T-helper 2 cell treated with Interferon-gamma antibody and Interleukin-4, amounts not matched to agents 100 ng/mL and 5 ng/mL, for 36 hours (primary cell): ENCODE data around the gene CRYL1. TPM values are rescaled to one million over a fixed set of nuclear protein-coding genes. Genes with fewer than 3 reads are reported as not detected.

Experiments used
- intact Hi-C: fragments of 100-400 bp; cut with micrococcal nuclease; formaldehyde crosslinking; loops from one replicate; pipeline ENCODE4 v1.15.1; 2023
- total RNA-seq: library from RNA; stranded (reverse); gene quantifications from 2 replicates; pipeline ENCODE4 v1.2.3, GENCODE V29; 2022

CRYL1 gene
- total RNA-seq, 1 donor from 2014 or later: 11.8 TPM

- intact Hi-C loops: loop anchor here (10.0 kb wide), 1 partner anchor 978 kb away; no protein-coding TSS in a partner anchor
These were observed 28.5 kb downstream of the CRYL1 start for GRCh38 chr13:20497006-20497775.

GRCh38 chr13:20495087-20496023, 30.3 kb downstream of the CRYL1 start:
- intact Hi-C loops: loop anchor here (1.0 to 10.0 kb wide), 5 partner anchors 217 to 979 kb away; no protein-coding TSS in a partner anchor

GRCh38 chr13:20494656-20495055, 31.0 kb downstream of the CRYL1 start:
- intact Hi-C loops: loop anchor here (1.0 to 10.0 kb wide), 5 partner anchors 218 to 980 kb away; no protein-coding TSS in a partner anchor

GRCh38 chr13:20492641-20493040, 33.0 kb downstream of the CRYL1 start:
- intact Hi-C loops: loop anchor here (10.0 kb wide), 1 partner anchor 982 kb away; no protein-coding TSS in a partner anchor

GRCh38 chr13:20491926-20492435, 33.7 kb downstream of the CRYL1 start:
- intact Hi-C loops: loop anchor here (10.0 kb wide), 1 partner anchor 983 kb away; no protein-coding TSS in a partner anchor

- intact Hi-C loops: loop anchor here (1.0 kb wide), 2 partner anchors 292 to 307 kb away; no protein-coding TSS in a partner anchor
These were observed 36.4 kb downstream of the CRYL1 start for GRCh38 chr13:20489185-20489820.

GRCh38 chr13:20487927-20488326, 37.7 kb downstream of the CRYL1 start:
- intact Hi-C loops: no loop called here

GRCh38 chr13:20482787-20483186, 42.9 kb downstream of the CRYL1 start:
- intact Hi-C loops: no loop called here

- intact Hi-C loops: no loop called here
These were observed 43.3 kb downstream of the CRYL1 start for GRCh38 chr13:20482275-20482761.

- intact Hi-C loops: loop anchor here (2.0 to 5.0 kb wide), 4 partner anchors 47 to 1125 kb away; partner anchors contain the start of genes CRYL1, MICU2 and XPO4
These were observed 48.3 kb downstream of the CRYL1 start for GRCh38 chr13:20477394-20477793.

GRCh38 chr13:20475927-20476691, 49.5 kb downstream of the CRYL1 start:
- intact Hi-C loops: loop anchor here (1.0 to 5.0 kb wide), 5 partner anchors 49 to 1126 kb away; partner anchors contain the start of genes CRYL1, IFT88, MICU2 and XPO4

- intact Hi-C loops: no loop called here
These were observed 51.1 kb downstream of the CRYL1 start for GRCh38 chr13:20474515-20474914.

- intact Hi-C loops: no loop called here
These were observed 51.8 kb downstream of the CRYL1 start for GRCh38 chr13:20473888-20474287.

GRCh38 chr13:20473139-20473538, 52.5 kb downstream of the CRYL1 start:
- intact Hi-C loops: no loop called here

GRCh38 chr13:20472531-20472930, 53.1 kb downstream of the CRYL1 start:
- intact Hi-C loops: no loop called here

GRCh38 chr13:20470136-20470535, 55.5 kb downstream of the CRYL1 start:
- intact Hi-C loops: no loop called here

- intact Hi-C loops: no loop called here
These were observed 59.3 kb downstream of the CRYL1 start for GRCh38 chr13:20466371-20466770.

- intact Hi-C loops: no loop called here
These were observed 60.3 kb downstream of the CRYL1 start for GRCh38 chr13:20465218-20465879.

- intact Hi-C loops: no loop called here
These were observed 62.7 kb downstream of the CRYL1 start for GRCh38 chr13:20462921-20463320.
